Bladder microvascular endothelial cell (primary cell): Measurements from ENCODE around the gene RAC3. TPM values are rescaled to one million over a fixed set of nuclear protein-coding genes. Genes with fewer than 3 reads are reported as not detected.

ENCODE experiments used
- total RNA-seq: library from RNA; depleted of rRNA; stranded (reverse); fragments of >200 nt; gene quantifications from 2 replicates; pipeline ENCODE4 v1.2.3, GENCODE V29; 2014

The RAC3 gene
- 13.1 and 14.3 TPM in 2 replicates for total RNA-seq

GRCh38 chr17:82031303-82031884, at the start of gene RAC3:
TSS of gene RAC3 (plus strand) at chr17:82031678. CDS start at chr17:82031762, 84 bp downstream.

GRCh38 chr17:82022310-82022980, 9.0 kb upstream of the RAC3 start, which contains the start of gene CENPX:
TSS of gene CENPX (minus strand) at chr17:82022878. CDS start at chr17:82022861, 17 bp downstream.

GRCh38 chr17:82022981-82023446, 8.5 kb upstream of the RAC3 start, which contains the start of gene LRRC45:
TSS of gene LRRC45 (plus strand) at chr17:82023305. CDS start at chr17:82023644, 339 bp downstream.

GRCh38 chr17:82037092-82037888, 5.8 kb downstream of the RAC3 start, which contains the start of gene DCXR:
TSS of gene DCXR (minus strand) at chr17:82037697. CDS start at chr17:82037682, 15 bp downstream.

GRCh38 chr17:82051776-82052637, 20.5 kb downstream of the RAC3 start, which contains the start of the genes GPS1 and RFNG:
TSS of gene GPS1 (plus strand) at chr17:82051898. CDS start at chr17:82051932, 34 bp downstream.
TSS of gene RFNG (minus strand) at chr17:82051811. CDS start at chr17:82051766, 45 bp downstream.

GRCh38 chr17:82065638-82066303, 34.3 kb downstream of the RAC3 start, which contains the start of gene DUS1L:
TSS of gene DUS1L (minus strand) at chr17:82065804. CDS start at chr17:82065059, 745 bp downstream.

Other genes starting within 250 kb of the RAC3 start
- gene GCGR, start 227.5 kb upstream of the RAC3 start, total RNA-seq: not detected in 2 replicates
- gene MCRIP1, start 198.4 kb upstream of the RAC3 start, total RNA-seq: 120 and 122 TPM in 2 replicates
- gene PPP1R27, start 196.6 kb upstream of the RAC3 start, total RNA-seq: not detected in 2 replicates
- 635 and 762 TPM in 2 replicates for gene P4HB, start 171.1 kb upstream of the RAC3 start, total RNA-seq
- 105 and 173 TPM in 2 replicates for gene ARHGDIA, start 160.3 kb upstream of the RAC3 start, total RNA-seq
- 167 and 225 TPM in 2 replicates for gene ALYREF, start 140.1 kb upstream of the RAC3 start, total RNA-seq
- gene ANAPC11, start 140.0 kb upstream of the RAC3 start, total RNA-seq: 128 and 151 TPM in 2 replicates
- 0.19 TPM in 1 of 2 replicates, not detected in the other for gene NPB, start 129.4 kb upstream of the RAC3 start, total RNA-seq
- gene PCYT2, start 120.3 kb upstream of the RAC3 start, total RNA-seq: 39.6 and 48.7 TPM in 2 replicates
- 21.1 and 22.8 TPM in 2 replicates for gene SIRT7, start 113.5 kb upstream of the RAC3 start, total RNA-seq
- 12.0 and 22.8 TPM in 2 replicates for gene MAFG, start 103.9 kb upstream of the RAC3 start, total RNA-seq
- 35.5 and 101 TPM in 2 replicates for gene PYCR1, start 94.4 kb upstream of the RAC3 start, total RNA-seq
- not detected in 2 replicates for gene MYADML2, start 84.4 kb upstream of the RAC3 start, total RNA-seq
- 0.19 TPM in 1 of 2 replicates, not detected in the other for gene NOTUM, start 70.5 kb upstream of the RAC3 start, total RNA-seq
- 16.5 and 25.6 TPM in 2 replicates for gene ASPSCR1, start 54.0 kb upstream of the RAC3 start, total RNA-seq
- 26.7 and 47.4 TPM in 2 replicates for gene CENPX, start 8.8 kb upstream of the RAC3 start, total RNA-seq
- gene LRRC45, start 8.4 kb upstream of the RAC3 start, total RNA-seq: 13.9 and 22.8 TPM in 2 replicates
- gene DCXR, start 6.0 kb downstream of the RAC3 start, total RNA-seq: 28.7 and 48.2 TPM in 2 replicates
- 17.0 and 29.6 TPM in 2 replicates for gene RFNG, start 20.1 kb downstream of the RAC3 start, total RNA-seq
- gene GPS1, start 20.2 kb downstream of the RAC3 start, total RNA-seq: 72.7 and 85.7 TPM in 2 replicates
- gene DUS1L, start 34.1 kb downstream of the RAC3 start, total RNA-seq: 54.6 and 59.5 TPM in 2 replicates
- gene FASN, start 66.6 kb downstream of the RAC3 start, total RNA-seq: 73.0 and 95.0 TPM in 2 replicates
- gene CCDC57, start 181.2 kb downstream of the RAC3 start, total RNA-seq: 4.9 and 11.0 TPM in 2 replicates
- gene SLC16A3, start 197.4 kb downstream of the RAC3 start, total RNA-seq: 146 and 192 TPM in 2 replicates
- gene CSNK1D, start 242.0 kb downstream of the RAC3 start, total RNA-seq: 40.8 and 76.5 TPM in 2 replicates